Skin of body (tissue), 2 donors: ENCODE data around the gene ATP6V0E2. TPM values are rescaled to one million over a fixed set of nuclear protein-coding genes. Genes with fewer than 3 reads are reported as not detected.
"Not testable (repeated sequence)": the region's sequence is repeated elsewhere in the genome, so short reads cannot be mapped to it uniquely, and the experiment has no call there.

Experiments used
- DNase-seq: peaks from one replicate; lab custom pipeline; 2025; lab: John Stamatoyannopoulos, UW
- total RNA-seq: library from RNA; depleted of rRNA; stranded (reverse); fragments of >200 nt; gene quantifications from one replicate; pipeline ENCODE4 v1.2.3, GENCODE V29; 2014

ATP6V0E2 gene
- total RNA-seq = 4.1 TPM

DNA sequence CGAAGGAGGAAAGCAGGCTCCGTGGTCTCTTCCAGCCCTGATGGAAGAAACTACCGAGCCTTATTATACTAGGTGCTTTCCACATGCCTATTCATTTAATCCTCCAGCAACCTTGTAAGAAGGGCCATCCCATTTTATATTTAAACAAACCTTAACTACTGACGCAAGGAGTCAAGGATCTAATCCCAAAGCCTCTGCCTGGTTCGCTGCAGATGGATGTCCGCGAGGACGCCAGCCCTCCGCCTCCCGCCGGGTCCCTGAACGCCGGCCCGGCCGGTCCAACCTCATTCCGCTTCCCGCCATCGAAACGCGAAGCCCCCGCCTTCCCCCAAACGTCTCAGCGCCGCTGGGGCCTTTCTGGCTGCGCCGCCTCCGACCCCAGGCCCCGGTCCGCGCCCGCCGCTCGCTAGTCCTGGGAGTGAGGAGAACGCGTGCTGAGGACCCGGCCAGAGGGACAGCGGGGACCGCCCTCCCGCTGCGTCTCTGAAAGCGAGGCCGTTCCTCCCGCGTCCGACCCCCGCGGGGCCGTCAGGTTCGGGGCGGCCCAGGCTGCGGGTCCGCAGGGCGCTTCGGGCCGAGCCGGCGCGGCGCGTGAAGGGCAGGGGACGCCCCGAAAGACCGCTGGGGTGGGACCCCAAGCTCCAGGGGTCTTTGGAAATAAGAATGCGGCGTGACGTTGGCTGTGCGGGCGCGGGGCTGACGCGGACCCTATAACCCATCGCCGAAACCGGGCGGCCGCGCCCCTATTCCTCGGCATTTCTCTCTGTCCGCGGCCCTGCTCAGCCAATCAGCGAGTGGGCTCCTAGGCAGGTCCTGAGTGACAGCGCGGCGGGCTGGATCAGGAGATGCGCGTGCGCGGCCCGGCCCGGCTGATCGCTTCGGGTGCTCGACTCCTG is at the start of gene ATP6V0E2:
Gene ATP6V0E2 (plus strand): TSS at position 896 of the 896 bp plus-strand sequence. CDS start 97 bp downstream, outside the sequence.
- peak; percentile 67 for DNase-seq

- DNase-seq = no peak
Observed at GRCh38 chr7:149824301-149824741, 49.4 kb upstream of the ATP6V0E2 start.

- no peak for DNase-seq
Observed at GRCh38 chr7:149824748-149825566, 48.8 kb upstream of the ATP6V0E2 start.

GRCh38 chr7:149825567-149826343 is 48.0 kb upstream of the ATP6V0E2 start:
- DNase-seq = no peak

DNA sequence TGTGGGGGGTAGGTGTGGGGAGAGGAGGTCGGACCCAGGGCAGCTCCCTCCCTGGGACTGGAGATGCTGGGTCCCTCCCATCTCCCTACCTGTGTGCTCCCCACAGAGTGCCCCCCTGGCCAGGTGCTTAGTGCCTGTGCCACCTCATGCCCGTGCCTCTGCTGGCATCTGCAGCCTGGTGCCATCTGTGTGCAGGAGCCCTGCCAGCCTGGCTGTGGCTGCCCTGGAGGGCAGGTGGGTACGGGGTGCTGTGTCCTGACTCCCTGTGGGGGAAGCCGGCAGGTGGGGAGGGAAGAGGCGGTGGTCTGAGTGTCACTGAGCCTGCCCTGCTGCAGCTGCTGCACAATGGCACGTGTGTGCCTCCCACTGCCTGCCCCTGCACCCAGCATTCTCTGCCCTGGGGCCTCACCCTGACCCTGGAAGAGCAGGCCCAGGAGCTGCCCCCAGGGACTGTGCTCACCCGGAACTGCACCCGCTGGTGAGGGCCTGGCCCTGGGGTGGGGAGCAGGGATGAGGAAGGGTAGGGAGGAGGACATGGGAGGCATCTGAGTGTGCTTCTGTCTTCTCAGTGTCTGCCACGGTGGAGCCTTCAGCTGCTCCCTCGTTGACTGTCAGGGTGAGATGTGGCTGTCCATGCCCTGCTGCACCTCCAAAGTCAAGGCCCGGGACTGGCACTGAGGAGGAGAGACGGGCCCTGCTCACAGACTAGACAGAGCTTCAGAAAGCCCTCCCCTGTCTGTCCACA is 47.3 kb upstream of the ATP6V0E2 start:
- DNase-seq = no peak

DNA sequence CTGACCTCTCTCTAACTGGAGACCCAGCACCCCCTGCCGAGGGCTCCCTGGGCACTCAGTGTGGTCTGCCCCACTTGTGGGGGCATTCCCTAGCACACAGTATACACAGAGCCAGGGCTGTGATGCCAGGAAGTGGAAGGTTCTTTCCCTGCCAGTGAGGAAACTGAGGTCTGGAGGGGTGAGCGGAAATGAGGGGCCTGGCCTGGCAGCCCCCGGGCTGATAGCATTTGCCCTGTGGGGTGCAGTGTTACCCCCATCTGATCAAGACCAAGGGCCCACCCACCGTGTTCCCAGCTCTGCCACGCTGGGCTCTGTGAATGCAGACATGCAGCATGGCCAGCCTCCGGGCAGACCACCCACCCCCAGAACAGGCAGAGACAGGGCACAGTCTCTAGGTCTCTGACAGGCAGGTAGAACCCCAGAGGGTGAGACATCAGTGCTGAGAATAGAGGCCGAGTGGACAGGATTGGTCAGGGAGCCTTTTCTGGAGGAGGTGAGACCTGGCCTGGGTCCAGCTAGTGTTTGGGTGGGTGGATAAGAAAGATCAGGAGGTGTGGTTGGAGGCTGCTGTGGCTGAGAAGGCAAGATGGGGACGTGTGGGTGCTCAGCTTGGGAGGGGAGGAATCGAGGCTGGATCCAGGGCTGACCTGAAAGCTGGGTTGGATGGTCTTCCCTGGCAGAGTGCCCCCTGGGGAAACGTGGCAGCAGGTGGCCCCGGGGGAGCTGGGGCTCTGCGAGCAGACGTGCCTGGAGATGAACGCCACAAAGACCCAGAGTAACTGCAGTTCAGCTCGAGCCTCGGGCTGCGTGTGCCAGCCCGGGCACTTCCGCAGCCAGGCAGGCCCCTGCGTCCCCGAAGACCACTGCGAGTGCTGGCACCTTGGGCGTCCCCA is 46.4 kb upstream of the ATP6V0E2 start:
- DNase-seq = no peak

DNA sequence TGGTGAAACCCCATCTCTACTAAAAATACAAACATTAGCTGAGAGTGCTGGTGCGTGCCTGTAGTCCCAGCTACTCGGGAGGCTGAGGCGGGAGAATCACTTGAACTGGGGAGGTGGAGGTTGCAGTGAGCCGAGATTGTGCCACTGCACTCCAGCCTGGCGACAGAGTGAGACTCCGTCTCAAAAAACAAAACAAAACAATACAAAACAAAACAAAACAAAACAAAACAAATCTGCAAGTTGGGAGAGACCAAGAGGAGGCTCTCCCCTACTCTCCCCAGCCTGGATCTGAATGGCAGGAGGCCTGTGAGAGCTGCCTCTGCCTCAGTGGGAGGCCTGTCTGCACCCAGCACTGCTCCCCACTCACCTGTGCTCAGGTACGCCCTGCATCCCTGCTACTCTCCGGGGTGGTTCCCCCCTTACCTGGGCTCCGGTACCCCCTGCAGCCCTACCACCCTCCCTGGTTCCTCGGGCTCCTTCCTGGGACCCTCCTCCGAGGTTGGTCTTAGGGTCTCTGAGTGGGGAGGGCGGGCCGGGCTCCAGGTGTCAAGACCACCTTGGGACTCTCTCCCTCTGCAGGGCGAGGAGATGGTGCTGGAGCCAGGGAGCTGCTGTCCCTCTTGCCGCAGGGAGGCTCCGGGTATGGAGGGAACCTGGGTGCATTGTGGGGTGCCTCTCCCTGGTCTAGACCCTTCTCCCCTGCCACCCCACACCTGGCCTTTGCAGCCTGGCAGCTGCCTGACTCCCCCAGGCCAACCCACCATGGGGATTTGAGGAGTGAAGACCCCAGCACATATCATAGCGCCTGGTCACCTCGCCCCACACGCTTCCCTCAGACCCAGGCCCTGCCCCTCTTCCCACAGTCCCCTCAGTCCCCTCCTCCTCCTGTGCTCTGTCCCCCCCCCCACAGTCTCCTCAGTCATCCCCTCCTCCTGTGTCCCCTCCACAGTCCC is 45.1 kb upstream of the ATP6V0E2 start:
- DNase-seq = no peak

DNA sequence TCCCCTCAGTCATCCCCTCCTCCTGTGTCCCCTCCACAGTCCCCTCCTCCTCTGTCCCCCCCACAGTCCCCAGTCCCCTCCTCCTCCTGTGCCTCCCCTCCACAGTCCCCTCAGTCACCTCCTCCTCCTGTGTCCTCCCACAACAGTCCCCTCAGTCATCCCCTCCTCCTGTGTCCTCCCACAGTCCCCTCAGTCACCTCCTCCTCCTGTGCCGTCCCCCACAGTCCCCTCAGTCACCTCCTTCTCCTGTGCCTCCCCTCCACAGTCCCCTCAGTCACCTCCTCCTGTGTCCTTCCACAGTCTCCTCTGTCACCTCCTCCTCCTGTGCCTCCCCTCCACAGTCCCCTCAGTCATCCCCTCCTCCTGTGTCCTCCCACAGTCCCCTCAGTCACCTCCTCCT is 43.2 kb upstream of the ATP6V0E2 start:
- not testable (repeated sequence) for DNase-seq

- DNase-seq = no peak
Observed at GRCh38 chr7:149830997-149831740, 42.6 kb upstream of the ATP6V0E2 start.

DNA sequence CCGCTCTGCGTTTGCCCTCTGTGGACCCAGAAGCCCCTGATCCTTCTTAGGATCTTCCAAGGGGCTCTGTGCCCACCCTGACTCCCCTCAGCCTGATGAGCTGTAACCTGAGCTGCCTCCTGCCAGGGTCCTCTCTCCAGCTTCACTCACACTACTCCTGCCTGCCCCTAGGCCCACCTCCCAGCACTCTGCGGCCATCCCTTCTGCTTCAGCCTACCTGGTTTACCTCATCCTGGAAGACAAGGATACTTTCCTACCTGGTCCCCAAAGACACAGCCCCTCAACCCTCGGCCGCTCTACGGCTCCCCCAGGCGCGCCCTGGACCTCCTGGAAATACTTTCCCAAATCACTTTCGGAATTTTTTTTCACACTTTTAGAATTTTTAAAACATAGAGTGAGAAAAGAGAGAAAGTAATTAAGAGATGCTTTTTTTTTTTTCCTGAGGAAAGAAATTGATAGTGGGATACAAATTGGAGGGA is 42.0 kb upstream of the ATP6V0E2 start:
- DNase-seq = no peak

DNA sequence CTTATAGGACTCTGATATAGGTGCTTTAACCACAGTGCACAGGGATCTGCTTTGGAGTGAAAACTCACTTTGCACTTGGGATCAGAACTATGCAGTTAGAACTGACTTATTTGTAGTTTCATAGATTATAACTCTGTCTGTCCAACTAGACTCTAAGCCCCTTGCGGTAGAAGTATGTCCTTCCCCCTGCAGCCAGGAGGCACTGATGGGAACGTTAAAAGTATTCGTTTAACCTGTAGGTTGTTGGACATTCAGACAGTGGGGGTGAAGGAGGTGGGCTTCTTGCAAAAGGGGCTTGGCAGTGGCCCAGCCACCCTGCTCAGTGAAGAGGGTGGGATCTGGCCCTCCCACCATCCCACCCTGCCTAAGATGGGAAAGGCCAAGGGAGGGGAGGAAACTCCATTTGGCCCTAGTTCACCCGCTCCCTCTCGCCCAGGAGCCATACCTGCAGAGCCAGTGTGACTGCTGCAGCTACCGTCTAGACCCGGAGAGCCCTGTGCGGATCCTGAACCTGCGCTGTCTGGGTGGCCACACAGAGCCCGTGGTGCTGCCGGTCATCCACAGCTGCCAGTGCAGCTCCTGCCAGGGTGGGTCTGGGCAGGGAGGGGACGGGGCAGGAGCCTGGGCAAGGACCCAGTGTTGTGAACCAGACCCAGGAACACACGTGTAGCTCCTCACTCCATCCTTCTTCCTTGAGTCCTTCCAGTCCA is 41.3 kb upstream of the ATP6V0E2 start:
- DNase-seq = no peak

GRCh38 chr7:149833495-149834130 is 40.2 kb upstream of the ATP6V0E2 start:
- no peak for DNase-seq

GRCh38 chr7:149834601-149835000 is 39.2 kb upstream of the ATP6V0E2 start:
- DNase-seq = no peak

- DNase-seq = no peak
Observed at GRCh38 chr7:149836434-149836833, 37.3 kb upstream of the ATP6V0E2 start.

DNA sequence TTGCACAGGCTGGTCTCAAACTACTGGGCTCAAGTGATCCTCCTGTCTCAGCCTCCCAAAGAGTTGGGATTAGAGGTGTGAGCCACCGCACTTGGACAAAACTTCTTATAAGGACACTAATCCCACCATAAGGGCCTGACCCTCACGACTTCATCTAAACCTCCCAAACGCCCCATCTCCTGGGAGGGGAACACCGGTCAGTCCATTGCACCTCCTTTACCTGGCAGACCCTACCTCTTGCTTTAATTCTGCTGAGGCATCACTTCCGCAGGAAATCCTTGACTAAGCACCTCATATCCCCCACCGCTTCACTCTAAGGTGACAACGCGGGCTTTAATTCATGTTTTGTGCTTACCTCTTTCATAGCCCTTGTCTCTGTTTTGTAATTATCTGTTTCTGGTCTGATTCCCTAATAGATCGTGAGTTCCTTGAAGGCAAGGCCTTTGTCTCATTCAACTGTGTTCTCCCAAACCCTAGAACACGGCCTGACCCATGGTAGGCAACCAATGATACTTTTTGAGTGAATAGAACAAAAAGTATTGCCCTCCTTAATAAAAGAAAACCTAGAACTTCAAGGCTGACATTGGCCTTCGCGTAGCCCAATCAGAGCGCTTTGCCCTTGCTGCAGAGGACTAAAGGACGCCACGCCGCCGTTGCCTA is 36.1 kb upstream of the ATP6V0E2 start:
- DNase-seq = no peak
